Sigmoid colon (tissue), 4 donors: ENCODE results near the gene LIME1.

Experiments
- EP300 ChIP-seq, 4 donors: sonication (generic); formaldehyde crosslinking; IDR thresholded peaks; one replicate each; pipeline ENCODE4 v1.6.1; 2017; ENCODE audit warnings: antibody characterized with exemption in 4 of 4
- POLR2A ChIP-seq, 2 donors: fragments of 450-650 bp; IDR thresholded peaks; one replicate each; pipeline ENCODE4 v1.6.1; 2016; ENCODE audit warnings: antibody characterized with exemption in 2 of 2, mild to moderate bottlenecking in 2 of 2, moderate library complexity in 2 of 2
- POLR2AphosphoS5 ChIP-seq, 4 donors: sonication (generic); formaldehyde crosslinking; IDR thresholded peaks; one replicate each; pipeline ENCODE4 v1.6.1; 2017; ENCODE audit warnings: antibody characterized with exemption in 4 of 4
- TF ChIP-seq, protein P1 (sequence below), 4 experiments: fragments of 450-650 bp in 3 of 4; fragments of 200-600 bp in 1 of 4; IDR thresholded peaks; one replicate each; pipeline ENCODE4 v1.5.1; 2016 to 2019; ENCODE audit warnings: antibody characterized with exemption in 4 of 4, mild to moderate bottlenecking in 3 of 4, moderate library complexity in 2 of 4

DNA sequence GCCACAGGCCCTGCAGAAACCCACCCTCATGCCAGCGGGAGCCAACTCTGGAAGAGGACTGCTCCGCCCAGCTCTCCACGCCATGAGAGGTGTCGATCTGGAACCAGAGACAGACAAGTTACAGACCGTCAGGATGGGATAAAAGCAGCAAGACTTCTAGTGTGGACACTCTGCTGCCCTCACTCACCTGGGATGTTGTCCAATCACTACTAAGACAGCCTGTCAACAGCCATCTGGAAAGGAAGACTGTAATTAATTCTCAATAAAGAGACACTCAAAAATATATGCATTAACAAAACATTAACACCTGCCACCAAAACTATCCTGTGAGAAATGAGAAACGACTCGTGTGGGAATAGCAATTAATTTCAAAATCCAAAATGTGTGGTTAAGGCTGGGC, 31.4 kb downstream of the LIME1 start:
- no peak for TF ChIP-seq POLR2AphosphoS5 (IDR thresholded peaks at IDR 0.05)
- TF ChIP-seq POLR2A (IDR thresholded peaks at IDR 0.05): no peak
- TF ChIP-seq, protein P1, sequence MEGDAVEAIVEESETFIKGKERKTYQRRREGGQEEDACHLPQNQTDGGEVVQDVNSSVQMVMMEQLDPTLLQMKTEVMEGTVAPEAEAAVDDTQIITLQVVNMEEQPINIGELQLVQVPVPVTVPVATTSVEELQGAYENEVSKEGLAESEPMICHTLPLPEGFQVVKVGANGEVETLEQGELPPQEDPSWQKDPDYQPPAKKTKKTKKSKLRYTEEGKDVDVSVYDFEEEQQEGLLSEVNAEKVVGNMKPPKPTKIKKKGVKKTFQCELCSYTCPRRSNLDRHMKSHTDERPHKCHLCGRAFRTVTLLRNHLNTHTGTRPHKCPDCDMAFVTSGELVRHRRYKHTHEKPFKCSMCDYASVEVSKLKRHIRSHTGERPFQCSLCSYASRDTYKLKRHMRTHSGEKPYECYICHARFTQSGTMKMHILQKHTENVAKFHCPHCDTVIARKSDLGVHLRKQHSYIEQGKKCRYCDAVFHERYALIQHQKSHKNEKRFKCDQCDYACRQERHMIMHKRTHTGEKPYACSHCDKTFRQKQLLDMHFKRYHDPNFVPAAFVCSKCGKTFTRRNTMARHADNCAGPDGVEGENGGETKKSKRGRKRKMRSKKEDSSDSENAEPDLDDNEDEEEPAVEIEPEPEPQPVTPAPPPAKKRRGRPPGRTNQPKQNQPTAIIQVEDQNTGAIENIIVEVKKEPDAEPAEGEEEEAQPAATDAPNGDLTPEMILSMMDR (IDR thresholded peaks at IDR 0.05): no peak
- TF ChIP-seq EP300 (IDR thresholded peaks at IDR 0.05): no peak
